Glomerular endothelial cell (primary cell): ENCODE data around the gene CCNL1. TPM values are rescaled to one million over a fixed set of nuclear protein-coding genes. Genes with fewer than 3 reads are reported as not detected.
"Not testable (repeated sequence)": the region's sequence is repeated elsewhere in the genome, so short reads cannot be mapped to it uniquely, and the experiment has no call there.

Experiments
- DNase-seq: peaks from one replicate; pipeline ENCODE4 v3.0.0-alpha.2; 2011; ENCODE audit warnings: low read depth, low spot score; ENCODE audit errors: extremely low read depth
- total RNA-seq: library from RNA; depleted of rRNA; stranded (reverse); fragments of >200 nt; gene quantifications from 2 replicates; pipeline ENCODE4 v1.2.3, GENCODE V29; 2015

CCNL1 gene
- total RNA-seq, 1 donor from 2014 or later = 125 TPM

DNA sequence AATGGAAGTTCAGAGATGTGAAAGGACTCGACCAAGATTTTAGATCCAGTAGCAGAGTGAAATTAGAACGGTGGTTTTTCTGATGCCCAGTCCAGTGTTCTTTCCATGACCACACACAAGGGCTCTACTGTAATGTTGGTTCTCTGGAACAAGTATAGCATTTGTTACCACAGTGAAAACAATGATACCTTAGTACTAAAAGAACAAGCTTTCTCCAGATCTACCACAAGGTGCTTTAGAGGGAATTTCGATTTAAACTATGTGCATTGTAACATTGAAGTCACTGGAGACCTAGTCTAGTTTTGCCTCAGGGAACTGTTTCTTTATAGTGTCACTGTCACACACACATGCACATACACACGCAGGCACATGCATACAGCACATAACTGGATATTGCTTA, 12.8 kb upstream of the CCNL1 start:
- no peak for DNase-seq

DNA sequence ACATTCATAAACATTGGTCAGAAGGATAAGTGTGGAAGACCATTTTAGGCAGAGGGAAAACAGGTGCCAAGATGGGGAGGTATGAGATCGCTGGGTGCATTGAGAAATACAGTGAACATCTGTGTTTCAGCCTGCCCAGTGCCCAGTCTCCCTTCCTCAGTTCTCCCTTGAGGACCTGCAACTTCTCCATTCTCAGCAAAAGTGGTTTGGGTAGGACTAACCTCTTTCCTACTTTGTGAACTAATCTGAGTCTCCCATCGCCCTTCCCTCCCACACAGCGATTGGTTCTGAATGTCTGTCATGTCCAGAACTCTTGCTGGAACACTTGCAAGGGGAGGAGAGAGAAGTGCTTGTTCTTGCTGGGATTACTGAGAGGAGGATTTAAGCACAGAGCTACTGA, 10.9 kb upstream of the CCNL1 start:
- DNase-seq = no peak

- DNase-seq = no peak
These were observed 7.6 kb upstream of the CCNL1 start for GRCh38 chr3:157167371-157168042.

DNA sequence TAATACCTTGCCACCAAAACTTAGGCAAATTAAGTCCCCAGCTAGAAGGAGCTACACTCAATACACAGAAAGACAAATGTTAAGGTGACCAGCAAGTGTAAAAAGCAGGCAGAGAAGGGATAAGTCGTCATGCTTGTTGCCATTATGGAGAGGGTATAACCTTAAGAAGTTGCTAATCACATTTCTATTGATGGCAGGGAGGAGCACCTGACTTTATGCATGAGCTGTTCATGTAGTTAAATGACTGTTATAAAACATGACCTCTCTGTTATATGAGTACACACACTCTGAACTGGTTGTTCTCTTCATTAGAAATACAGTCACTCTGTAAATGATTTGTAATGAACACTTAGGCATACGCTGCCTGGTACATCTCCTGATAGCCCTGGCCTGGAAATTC, 6.6 kb upstream of the CCNL1 start:
- DNase-seq = no peak

DNA sequence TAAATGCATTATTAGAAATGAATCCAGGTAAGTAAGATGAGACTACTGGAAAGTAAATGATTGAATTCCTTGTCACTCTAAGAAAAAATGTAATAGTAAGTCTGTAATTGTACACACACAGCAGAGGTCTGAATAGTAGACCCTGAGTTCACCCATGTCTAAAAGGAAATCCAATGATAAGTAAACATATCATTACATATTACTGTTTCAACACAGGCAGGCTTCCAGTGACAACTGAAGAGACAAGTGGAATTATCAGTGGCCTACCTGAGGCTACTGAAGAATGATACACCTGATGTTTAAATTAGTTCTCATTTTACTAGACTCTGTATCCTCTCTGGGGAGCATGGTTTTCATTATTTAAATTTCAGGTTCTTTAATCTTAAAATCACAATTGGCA, 6.2 kb upstream of the CCNL1 start:
- DNase-seq = no peak

DNA sequence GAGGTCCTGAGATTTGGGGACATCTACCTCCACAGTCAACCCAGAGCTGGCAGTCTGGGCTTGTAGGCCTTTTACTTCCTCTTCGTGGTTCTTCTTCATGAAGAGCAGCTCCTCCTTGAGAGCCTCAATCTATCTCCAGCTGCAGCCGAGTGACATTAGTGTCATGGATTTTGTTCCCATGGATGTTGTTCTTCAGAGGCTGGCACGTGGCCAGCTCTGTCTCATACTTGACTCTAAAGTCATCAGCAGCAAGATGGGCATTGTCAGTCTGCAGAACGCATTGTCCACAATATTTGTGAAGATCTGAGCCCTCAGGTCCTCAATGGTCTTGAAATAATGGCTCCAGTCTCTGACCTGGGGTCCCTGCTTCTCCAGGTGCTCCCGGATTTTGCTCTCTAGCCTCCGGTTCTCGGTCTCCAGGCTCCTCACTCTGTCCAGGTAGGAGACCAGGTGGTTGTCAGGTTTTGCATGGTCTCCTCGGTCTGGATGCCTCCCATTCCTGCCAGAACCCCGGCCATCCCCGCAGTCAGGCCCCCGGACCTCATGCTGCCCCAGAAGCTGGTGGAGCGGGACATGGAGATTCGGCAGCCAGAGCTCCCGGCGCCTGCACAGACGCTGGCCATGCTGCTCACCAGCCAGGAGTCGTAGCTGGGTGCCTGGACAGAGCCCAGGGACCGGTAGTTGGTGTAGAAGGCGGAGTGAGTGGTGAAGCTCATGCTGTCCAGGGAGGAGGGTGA, 3.4 kb upstream of the CCNL1 start:
- no peak for DNase-seq

DNA sequence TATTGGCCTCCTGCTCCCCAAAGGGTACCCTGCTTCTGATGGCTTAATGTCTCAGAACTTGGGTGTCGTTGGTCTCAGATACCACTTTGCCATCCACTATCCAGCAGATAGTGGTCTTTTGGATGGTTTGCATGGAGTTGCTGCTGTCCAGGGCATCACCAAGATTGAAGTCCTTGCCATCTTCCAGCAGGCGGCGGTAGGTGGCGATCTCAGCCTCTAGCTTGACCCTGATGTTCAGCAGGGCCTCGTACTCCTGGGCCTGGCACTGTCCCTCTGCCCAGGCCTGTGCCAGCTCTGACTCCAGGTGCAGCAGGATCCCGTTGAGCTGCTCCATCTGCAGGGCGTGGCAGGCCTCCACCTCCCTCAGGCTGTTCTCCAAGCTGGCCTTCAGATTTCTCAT, 2.7 kb upstream of the CCNL1 start:
- not testable (repeated sequence) for DNase-seq

- peak; percentile 85 for DNase-seq
These were observed 894 bp upstream of the CCNL1 start for GRCh38 chr3:157160658-157161424.

- DNase-seq = no peak
These were observed 748 bp downstream of the CCNL1 start for GRCh38 chr3:157159037-157159761.

GRCh38 chr3:157157836-157158235, 2.1 kb downstream of the CCNL1 start:
- no peak for DNase-seq

- no peak for DNase-seq
These were observed 2.9 kb downstream of the CCNL1 start for GRCh38 chr3:157156837-157157635.

GRCh38 chr3:157155591-157155990, 4.4 kb downstream of the CCNL1 start:
- no peak for DNase-seq

GRCh38 chr3:157154563-157155330, 5.2 kb downstream of the CCNL1 start:
- no peak for DNase-seq

DNA sequence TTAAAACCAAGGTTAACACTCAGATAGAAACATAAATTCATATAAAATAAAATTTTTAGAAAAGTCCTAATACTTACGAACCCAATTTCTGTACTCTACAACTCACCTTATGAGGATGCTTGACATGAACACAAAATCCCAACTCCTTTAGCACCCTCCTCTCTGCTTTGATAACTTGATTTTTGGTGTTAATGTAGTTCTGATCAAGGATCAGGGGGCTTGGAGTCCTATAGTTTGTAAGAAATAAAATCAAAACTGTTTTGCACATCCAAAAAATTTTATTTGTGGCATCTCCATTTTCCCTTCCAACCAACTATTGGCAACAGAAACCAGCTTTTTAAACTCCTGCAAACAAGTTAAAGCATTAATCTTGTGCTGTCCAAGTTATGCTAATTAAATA, 7.0 kb downstream of the CCNL1 start:
- no peak for DNase-seq

- DNase-seq = no peak
These were observed 7.5 kb downstream of the CCNL1 start for GRCh38 chr3:157152438-157152837.

DNA sequence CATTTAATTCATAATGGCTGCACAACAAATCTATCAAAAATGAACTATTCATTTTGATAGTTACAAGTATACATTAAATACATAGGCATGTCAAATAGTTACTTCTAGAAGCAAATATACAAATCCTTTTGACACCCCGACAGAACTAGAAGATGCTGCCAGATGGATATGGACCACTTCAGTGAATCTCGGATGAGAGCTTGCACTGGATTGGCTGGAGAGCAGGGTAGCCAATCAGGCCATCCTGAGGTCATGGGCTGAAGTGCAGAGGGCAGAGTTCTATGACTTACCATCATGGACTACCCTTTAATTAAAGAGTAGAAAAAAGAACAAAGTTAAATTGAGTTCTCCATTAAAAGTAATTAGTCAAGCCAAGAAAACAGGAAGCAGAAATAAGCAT, 8.3 kb downstream of the CCNL1 start:
- no peak for DNase-seq

DNA sequence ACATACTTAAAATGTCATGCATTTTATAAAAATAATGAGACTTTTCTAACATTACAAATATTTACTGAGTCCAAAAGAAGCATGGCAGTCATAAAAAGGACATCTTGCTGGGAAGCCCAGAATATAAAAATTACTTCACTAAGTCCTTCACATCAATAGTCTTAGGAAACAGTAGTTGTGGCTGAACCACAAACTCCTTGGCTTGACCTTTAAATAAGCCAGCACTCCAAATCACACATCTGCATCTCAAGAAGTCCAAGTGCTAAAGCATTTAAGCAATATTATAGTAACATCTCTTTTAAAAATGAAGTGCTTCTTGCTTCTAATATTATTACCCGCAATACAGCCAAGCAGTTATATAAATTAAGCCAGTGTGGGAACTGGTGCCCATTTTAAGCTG, 8.8 kb downstream of the CCNL1 start:
- DNase-seq = no peak

DNA sequence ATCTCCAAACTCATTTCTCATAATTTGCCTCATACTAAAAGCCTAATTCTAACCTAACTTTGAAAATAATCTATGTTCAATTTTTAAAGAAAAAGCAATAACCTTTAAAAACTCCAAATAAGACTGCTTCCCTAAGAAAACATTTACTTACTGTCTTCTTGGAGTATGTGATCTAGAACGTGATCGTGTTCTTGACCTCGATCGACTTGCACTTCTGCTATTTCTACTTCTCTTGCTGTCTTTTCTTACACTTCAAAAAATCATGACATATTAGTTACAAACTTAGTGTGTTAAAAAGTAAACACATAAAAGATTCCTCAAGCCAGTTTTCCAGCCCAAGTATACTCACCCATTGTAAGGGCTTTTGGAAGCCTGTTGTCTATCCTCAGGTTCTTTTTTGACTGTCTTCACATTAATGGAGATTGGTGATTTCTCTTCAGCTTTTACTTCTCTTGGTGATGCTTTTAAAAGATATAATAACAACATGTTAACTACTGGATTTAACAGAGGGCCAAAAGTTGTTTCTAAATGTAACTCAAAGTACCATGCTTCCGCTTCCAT, 10.7 kb downstream of the CCNL1 start:
- no peak for DNase-seq

DNA sequence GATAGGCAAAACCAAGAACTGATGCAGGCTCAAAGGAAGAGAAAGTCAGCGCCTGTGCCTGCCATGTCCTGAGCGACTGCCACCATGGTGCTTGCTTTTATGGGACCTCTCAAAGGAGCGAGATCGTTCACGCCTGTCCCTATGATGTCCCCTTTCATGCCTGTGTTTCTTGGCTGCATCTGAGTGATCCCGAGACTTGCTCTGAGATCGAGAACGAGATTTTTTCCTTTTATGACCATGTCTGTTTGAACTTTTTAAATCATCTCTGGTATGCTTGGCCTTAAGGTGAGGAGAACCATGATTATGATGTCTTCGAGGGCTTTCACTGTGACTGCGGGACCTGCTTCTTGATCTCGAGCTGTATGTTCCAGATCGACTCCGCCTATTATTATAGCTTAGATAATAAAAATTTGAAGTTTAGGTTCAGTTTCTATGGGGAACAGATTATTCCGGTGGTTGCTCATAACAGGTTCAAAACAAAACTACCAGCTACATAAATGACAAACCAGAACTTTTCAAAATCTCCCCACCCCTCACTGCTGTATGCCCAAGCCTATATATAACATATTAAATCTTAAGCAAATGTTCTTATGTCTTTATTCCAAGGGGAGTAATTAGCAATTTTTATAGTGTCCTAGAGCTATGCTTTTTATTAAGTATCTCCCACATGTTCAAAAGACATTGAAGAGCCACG, 11.6 kb downstream of the CCNL1 start:
- no peak for DNase-seq
